T-cell (primary cell): ENCODE data around the gene FBRSL1. TPM values are rescaled to one million over a fixed set of nuclear protein-coding genes. Genes with fewer than 3 reads are reported as not detected.
A peak's percentile ranks its signal among the peaks of the same experiment; 100 is the strongest.

ENCODE experiments used
- ATAC-seq, 4 experiments: fragments of 200-7000 bp in 3 of 4; fragments of 150-1000 bp in 1 of 4; cut with Tn5 transposase; replicated peaks in 1 of 4; 1 replicate in 3 of 4; 2 replicates in 1 of 4; pipeline ENCODE4 v1.10.0; 2021; ENCODE audit warnings: moderate library complexity in 3 of 4, mild to moderate bottlenecking in 2 of 4, moderate number of reproducible peaks in 1 of 4
- CTCF ChIA-PET, 2 donors: fragments of 300-600 bp; sonication (Branson Sonifier 250); formaldehyde crosslinking; loops; one replicate each; lab custom pipeline; 2022; ENCODE audit warnings: antibody characterized with exemption in 2 of 2; lab: Charles Lee
- POLR2A ChIA-PET, 2 donors: fragments of 300-600 bp; sonication (Branson Sonifier 250); formaldehyde crosslinking; loops; one replicate each; lab custom pipeline; 2022; ENCODE audit warnings: antibody characterized with exemption in 2 of 2; lab: Charles Lee
- DNase-seq, 35 experiments: peaks; one replicate each; pipeline versions ENCODE4 v3.0.0 to v3.0.0-alpha.2; 2013 to 2023
- H3K27ac ChIP-seq: one replicate; pipeline ENCODE4 v1.5.1; 2013; ENCODE audit warnings: low read length
- H3K27me3 ChIP-seq, 2 experiments: replicated peaks in 1 of 2; 1 replicate in 1 of 2; 2 replicates in 1 of 2; pipeline versions ENCODE4 v1.6.1 to v1.7.0; 2013; ENCODE audit warnings: low read length in 1 of 2, mixed read lengths in 1 of 2; ENCODE audit not compliant: control insufficient read depth in 2 of 2, insufficient read depth in 2 of 2; ENCODE audit errors: extremely low read depth in 1 of 2
- H3K36me3 ChIP-seq, 2 donors: 1 replicate in 1 of 2; 2 replicates in 1 of 2; pipeline versions ENCODE4 v1.6.1 to v1.7.0; 2013; ENCODE audit warnings: low read length in 1 of 2; ENCODE audit not compliant: control insufficient read depth in 2 of 2, insufficient read depth in 1 of 2; ENCODE audit errors: extremely low read depth in 1 of 2
- H3K4me1 ChIP-seq, 2 experiments: 1 replicate in 1 of 2; 2 replicates in 1 of 2; pipeline versions ENCODE4 v1.6.1 to v1.7.0; 2013; ENCODE audit warnings: low read length in 2 of 2, mixed read lengths in 1 of 2; ENCODE audit not compliant: insufficient read depth in 2 of 2, control insufficient read depth in 1 of 2; ENCODE audit errors: extremely low read depth in 1 of 2
- H3K4me3 ChIP-seq, 2 donors: 1 replicate in 1 of 2; 2 replicates in 1 of 2; pipeline versions ENCODE4 v1.5.1 to v1.7.0; 2013; ENCODE audit warnings: mild to moderate bottlenecking in 2 of 2, low read length in 1 of 2, moderate library complexity in 1 of 2; ENCODE audit not compliant: control insufficient read depth in 1 of 2; ENCODE audit errors: extremely low read depth in 1 of 2
- H3K9me3 ChIP-seq: 2 replicates; pipeline ENCODE4 v1.7.0; 2013
- H3K27ac Mint-ChIP-seq, 2 donors: one replicate each; pipeline ENCODE4 v1.8.0; 2020 to 2021; ENCODE audit warnings: mild to moderate bottlenecking in 2 of 2, mixed read lengths in 2 of 2
- H3K27me3 Mint-ChIP-seq, 2 donors: one replicate each; pipeline ENCODE4 v1.8.0; 2021 to 2022; ENCODE audit warnings: mixed read lengths in 2 of 2
- H3K36me3 Mint-ChIP-seq: one replicate; pipeline ENCODE4 v1.8.0; 2021; ENCODE audit warnings: mixed read lengths
- H3K4me1 Mint-ChIP-seq, 3 donors: one replicate each; pipeline ENCODE4 v1.8.0; 2020 to 2022; ENCODE audit warnings: mixed read lengths in 3 of 3, mild to moderate bottlenecking in 1 of 3
- H3K4me3 Mint-ChIP-seq, 3 donors: one replicate each; pipeline ENCODE4 v1.8.0; 2020 to 2022; ENCODE audit warnings: mild to moderate bottlenecking in 3 of 3, mixed read lengths in 3 of 3, moderate library complexity in 3 of 3
- H3K9me3 Mint-ChIP-seq, 3 donors: one replicate each; pipeline ENCODE4 v1.8.0; 2020 to 2022; ENCODE audit warnings: mixed read lengths in 3 of 3
- WGBS: methylation state at CpG from one replicate; pipeline ENCODE4 v1.1.5; 2013; ENCODE audit warnings: missing lambda C conversion rate; ENCODE audit not compliant: insufficient coverage; 5-methylcytosine and 5-hydroxymethylcytosine counted together
- total RNA-seq, 35 experiments: library from RNA in 6 of 35; stranded (reverse) in 6 of 35; fragments of 120-200 nt in 1 of 35; gene quantifications; one replicate each; pipeline versions ENCODE4 v1.2.1 to v1.2.4 and lab custom pipeline; 2013 to 2026

The FBRSL1 gene
- total RNA-seq, 5 donors from 2014 or later (not counting 1 experiment from before 2014, with no cell fraction given): 82.1 to 114 (median 99.3) TPM

DNA sequence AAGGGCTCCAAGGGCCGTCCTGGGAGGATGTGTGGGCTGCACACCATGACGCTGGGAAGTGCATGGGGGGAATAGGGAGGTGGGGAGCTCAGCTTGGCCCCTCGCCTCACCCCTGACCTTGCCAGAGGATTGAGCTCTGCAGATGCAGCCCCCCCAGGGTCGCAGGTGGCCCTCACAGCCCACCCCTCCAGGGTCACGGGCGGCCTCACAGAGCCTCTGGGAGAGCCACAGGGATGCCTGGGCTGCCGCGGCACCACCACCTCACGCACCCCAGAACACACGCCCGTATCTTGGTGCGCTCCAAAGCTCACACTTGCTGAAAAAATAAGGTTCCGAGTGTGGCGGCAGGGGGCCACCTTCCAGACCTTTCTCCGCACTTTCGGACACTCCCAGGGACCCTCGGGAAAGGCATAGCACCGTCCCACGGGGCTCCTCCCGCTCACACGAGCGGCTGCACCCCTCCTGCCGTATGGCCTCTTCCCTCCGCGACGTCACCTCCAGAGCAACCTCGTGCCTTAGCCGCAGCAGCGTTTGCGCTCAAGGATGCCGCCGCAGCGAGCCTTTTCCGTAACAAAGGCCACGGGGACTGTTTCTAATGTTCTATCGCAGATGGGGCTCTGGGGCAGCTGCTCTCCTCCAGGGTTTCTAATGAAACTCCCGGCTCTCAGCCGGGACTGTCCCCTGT is 9.9 kb upstream of the FBRSL1 start:
- H3K4me1 ChIP-seq: peaks cover 12 to 34% of the 10 kb centered on the region in 2 experiments
- Mint-ChIP-seq H3K27ac (no peak overlapping the region), H3K4me1 (peaks cover 28 to 39% (median 34%) of the 10 kb centered on the region in 3 donors), H3K27me3 (peaks cover 0 to 2% of the 10 kb centered on the region in 2 donors), H3K4me3 (no peak overlapping the region), H3K36me3 (no peaks in the 10 kb centered on the region), H3K9me3 (no peaks in the 10 kb centered on the region)
- ATAC-seq: no peak
- no peaks in the 10 kb centered on the region for H3K36me3 ChIP-seq
- POLR2A ChIA-PET: no interaction called here
- no peak for DNase-seq
- no peak overlapping the region for H3K27ac ChIP-seq
- no peaks in the 10 kb centered on the region for H3K9me3 ChIP-seq
- WGBS: 90% methylated on average over 32 of the region's 38 CpGs
- H3K4me3 ChIP-seq: no peak overlapping the region
- CTCF ChIA-PET: interaction anchor here in 1 of 2 donors (0.6 kb wide), 1 partner anchor 96 kb away, joined by 3 read pairs; no protein-coding TSS in a partner anchor
- H3K27me3 ChIP-seq: peaks cover 0 to 51% of the 10 kb centered on the region in 2 experiments

DNA sequence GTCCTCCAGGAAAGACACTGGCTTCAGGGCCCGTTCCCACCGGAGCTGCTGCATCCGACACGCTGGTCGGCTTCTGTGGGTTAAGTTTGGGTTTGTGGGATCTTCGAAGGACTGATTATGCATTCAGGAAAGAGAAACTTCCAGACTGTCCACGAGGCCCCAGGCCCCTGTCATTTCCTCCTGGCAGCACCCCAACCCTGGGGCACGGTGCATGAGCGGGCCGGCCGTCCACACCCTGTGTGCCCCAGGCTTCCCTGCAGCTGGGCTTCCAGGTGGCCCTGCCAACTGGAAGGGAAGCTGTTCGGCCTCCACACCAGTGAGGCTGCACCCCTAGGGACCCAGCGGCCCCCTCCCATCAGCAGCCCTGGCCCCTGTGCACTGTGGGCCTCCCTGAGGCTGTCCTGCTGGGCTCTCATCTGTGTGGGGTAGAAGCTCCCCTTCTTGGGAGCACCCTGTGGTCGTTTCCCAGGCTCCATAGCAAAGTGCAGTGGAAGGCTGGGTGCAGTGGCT is 9.3 kb upstream of the FBRSL1 start:
- Mint-ChIP-seq H3K4me3 (no peak overlapping the region), H3K36me3 (no peaks in the 10 kb centered on the region), H3K27me3 (peaks cover 0 to 2% of the 10 kb centered on the region in 2 donors), H3K27ac (no peak overlapping the region), H3K4me1 (peaks cover 24 to 38% (median 32%) of the 10 kb centered on the region in 3 donors), H3K9me3 (no peaks in the 10 kb centered on the region)
- DNase-seq (no peak), ATAC-seq (no peak)
- peaks cover 9 to 30% of the 10 kb centered on the region in 2 experiments for H3K4me1 ChIP-seq
- CTCF ChIA-PET: no interaction called here
- 85% methylated on average over 11 of the region's 14 CpGs for WGBS
- H3K4me3 ChIP-seq: no peak overlapping the region
- H3K27me3 ChIP-seq: peaks cover 0 to 48% of the 10 kb centered on the region in 2 experiments
- H3K27ac ChIP-seq: no peak overlapping the region
- POLR2A ChIA-PET: no interaction called here
- H3K36me3 ChIP-seq: no peaks in the 10 kb centered on the region
- H3K9me3 ChIP-seq: no peaks in the 10 kb centered on the region

DNA sequence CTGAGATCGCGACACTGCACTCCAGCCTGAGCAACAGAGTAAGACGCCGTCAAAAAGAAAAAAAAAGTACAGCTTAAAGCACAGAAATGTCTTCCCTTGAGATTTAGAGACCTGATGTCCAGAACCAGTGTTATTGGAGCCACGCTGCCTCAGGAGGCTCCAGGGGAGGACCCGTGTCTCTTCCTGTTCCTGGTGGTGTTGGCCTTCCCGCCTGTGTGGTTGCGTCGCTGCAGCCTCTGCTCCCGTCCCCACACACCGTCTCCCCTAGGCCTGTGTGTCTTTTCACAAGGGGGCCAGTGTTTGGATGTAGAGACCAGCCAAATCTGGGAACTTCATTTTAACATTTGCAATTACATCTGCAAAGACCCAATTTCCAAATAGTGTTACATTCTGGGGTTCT is 8.6 kb upstream of the FBRSL1 start:
- no peak overlapping the region for H3K4me3 Mint-ChIP-seq
- H3K27ac Mint-ChIP-seq: peak overlapping the region in 1 of 2 donors; percentile 17
- no peaks in the 10 kb centered on the region for H3K9me3 Mint-ChIP-seq

DNA sequence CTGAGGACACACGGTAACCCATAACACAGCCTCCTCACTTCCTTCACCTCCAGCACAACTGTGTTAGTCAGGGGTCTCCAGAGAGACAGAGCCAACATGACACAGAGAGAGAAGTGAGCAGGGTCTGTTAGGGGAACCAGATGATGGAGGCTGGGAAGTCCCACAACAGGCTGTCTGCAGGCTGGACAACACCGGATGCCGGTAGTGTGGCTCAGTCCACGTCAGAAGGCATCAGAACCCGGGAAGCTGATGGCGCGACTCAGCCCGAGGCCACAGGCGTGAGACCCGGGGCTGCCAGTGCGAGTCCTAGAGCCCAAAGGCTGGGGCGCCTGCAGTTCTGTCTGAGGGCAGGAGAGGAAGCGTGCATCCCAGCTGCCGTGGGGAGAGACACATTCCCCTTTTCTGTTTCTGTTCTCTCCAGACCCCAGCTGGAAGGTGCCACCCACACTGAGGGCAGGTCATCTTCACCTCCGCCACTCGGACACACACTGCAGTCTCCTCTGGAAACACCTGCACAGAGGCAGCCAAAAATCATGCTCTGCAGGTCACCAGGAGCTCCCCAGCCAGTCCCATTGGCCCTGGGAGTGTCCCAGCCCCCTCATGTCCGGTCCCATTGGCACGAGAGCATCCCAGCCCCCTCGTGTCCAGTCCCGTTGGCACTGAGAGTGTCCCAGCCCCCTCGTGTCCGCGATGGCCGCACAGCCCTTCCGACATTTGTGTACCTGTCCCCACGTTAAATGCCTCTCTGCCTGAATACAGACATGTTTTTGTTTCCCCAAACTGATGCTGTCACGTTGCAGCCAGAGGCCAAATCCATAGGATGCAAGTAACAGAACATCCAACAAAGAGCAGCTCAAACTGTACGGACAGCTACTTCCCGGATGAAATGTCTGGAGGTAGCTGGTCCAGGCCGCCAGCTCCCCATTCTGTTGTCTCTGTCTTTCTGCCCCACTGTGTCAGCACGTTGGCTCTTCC is 7.9 kb upstream of the FBRSL1 start:
- ATAC-seq: no peak
- H3K4me3 Mint-ChIP-seq: no peak overlapping the region

More for the DNA sequence above, 8.6 kb upstream of the FBRSL1 start:
- Histone ChIP-seq H3K27me3 (peaks cover 0 to 42% of the 10 kb centered on the region in 2 experiments), H3K9me3 (no peaks in the 10 kb centered on the region), H3K4me3 (no peak overlapping the region), H3K27ac (no peak overlapping the region), H3K4me1 (peaks cover 4 to 27% of the 10 kb centered on the region in 2 experiments), H3K36me3 (no peaks in the 10 kb centered on the region)
- WGBS: 92% methylated on average over 5 of the region's 11 CpGs
- ATAC-seq (no peak), DNase-seq (no peak)
- Mint-ChIP-seq H3K27me3 (peaks cover 0 to 2% of the 10 kb centered on the region in 2 donors), H3K36me3 (no peaks in the 10 kb centered on the region), H3K4me1 (peaks cover 23 to 38% (median 32%) of the 10 kb centered on the region in 3 donors)
- POLR2A ChIA-PET: no interaction called here
- CTCF ChIA-PET: no interaction called here

DNA sequence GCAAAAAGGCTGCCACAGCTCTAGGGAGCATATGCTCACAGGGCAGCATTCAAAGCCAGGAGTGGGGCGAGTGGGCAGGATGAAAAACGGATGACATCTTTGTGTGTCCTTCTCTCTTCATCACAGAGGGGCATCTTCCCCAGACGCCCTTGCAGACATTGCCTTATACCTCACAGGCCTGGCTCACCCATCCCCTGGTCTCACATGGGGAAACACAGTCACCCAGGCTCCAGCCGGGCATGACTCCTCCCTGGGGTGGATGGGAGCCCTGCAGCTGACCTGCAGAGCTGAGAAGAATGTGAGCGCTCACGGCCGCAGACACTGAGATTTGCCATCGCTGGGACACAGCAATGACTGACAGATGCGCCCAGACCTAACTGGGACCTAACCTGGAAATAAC is 7.2 kb upstream of the FBRSL1 start:
- Mint-ChIP-seq H3K27ac (no peak overlapping the region), H3K4me3 (no peak overlapping the region), H3K9me3 (no peaks in the 10 kb centered on the region), H3K36me3 (no peaks in the 10 kb centered on the region), H3K27me3 (peaks cover 0 to 2% of the 10 kb centered on the region in 2 donors), H3K4me1 (peaks cover 25 to 40% (median 32%) of the 10 kb centered on the region in 3 donors)
- ATAC-seq (no peak), DNase-seq (no peak)
- H3K4me3 ChIP-seq: no peak overlapping the region
- peaks cover 0 to 27% of the 10 kb centered on the region in 2 experiments for H3K4me1 ChIP-seq
- H3K27ac ChIP-seq: no peak overlapping the region
- WGBS: 94% methylated on average over 8 of the region's 9 CpGs
- CTCF ChIA-PET: no interaction called here
- H3K9me3 ChIP-seq: no peaks in the 10 kb centered on the region
- H3K27me3 ChIP-seq: peaks cover 0 to 28% of the 10 kb centered on the region in 2 experiments
- H3K36me3 ChIP-seq: no peaks in the 10 kb centered on the region
- POLR2A ChIA-PET: no interaction called here

More for the DNA sequence above, 7.9 kb upstream of the FBRSL1 start:
- DNase-seq: peak in 3 of 35 experiments; percentile 32 to 52 (median 39)
- no peaks in the 10 kb centered on the region for H3K9me3 Mint-ChIP-seq
- H3K4me3 ChIP-seq: no peak overlapping the region
- peaks cover 0 to 2% of the 10 kb centered on the region in 2 donors for H3K27me3 Mint-ChIP-seq
- 88% methylated on average over 28 of the region's 31 CpGs for WGBS
- no peaks in the 10 kb centered on the region for H3K9me3 ChIP-seq
- H3K4me1 ChIP-seq: peaks cover 0 to 27% of the 10 kb centered on the region in 2 experiments
- no peaks in the 10 kb centered on the region for H3K36me3 Mint-ChIP-seq
- H3K36me3 ChIP-seq: no peaks in the 10 kb centered on the region
- H3K27ac ChIP-seq: no peak overlapping the region
- ChIA-PET POLR2A (no interaction called here), CTCF (no interaction called here)
- peaks cover 20 to 37% (median 31%) of the 10 kb centered on the region in 3 donors for H3K4me1 Mint-ChIP-seq
- H3K27ac Mint-ChIP-seq: no peak overlapping the region
- H3K27me3 ChIP-seq: peaks cover 0 to 35% of the 10 kb centered on the region in 2 experiments

DNA sequence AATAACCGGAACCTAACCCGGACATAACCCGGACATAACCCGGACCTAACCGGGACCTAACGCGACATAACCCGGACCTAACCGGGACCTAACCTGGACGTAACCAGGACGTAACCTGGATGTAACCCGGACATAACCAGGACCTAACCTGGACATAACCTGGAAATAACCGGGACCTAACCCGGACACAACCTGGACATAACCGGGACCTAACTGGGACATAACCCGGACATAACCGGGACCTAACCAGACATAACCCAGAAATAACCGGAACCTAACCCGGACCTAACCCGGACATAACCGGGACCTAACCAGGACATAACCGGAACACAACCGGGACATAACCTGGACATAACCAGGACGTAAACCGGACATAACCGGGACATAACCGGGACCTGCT is 6.7 kb upstream of the FBRSL1 start:
- no peak for DNase-seq
- ATAC-seq: no peak
- Histone ChIP-seq H3K4me1 (peaks cover 2 to 32% of the 10 kb centered on the region in 2 experiments), H3K4me3 (no peak overlapping the region), H3K36me3 (no peaks in the 10 kb centered on the region), H3K27ac (no peak overlapping the region), H3K9me3 (no peaks in the 10 kb centered on the region), H3K27me3 (peaks cover 0 to 24% of the 10 kb centered on the region in 2 experiments)
- no peaks in the 10 kb centered on the region for H3K9me3 Mint-ChIP-seq
- H3K4me3 Mint-ChIP-seq: no peak overlapping the region
- ChIA-PET CTCF (no interaction called here), POLR2A (no interaction called here)
- H3K27me3 Mint-ChIP-seq: peaks cover 0 to 2% of the 10 kb centered on the region in 2 donors
- H3K27ac Mint-ChIP-seq: no peak overlapping the region
- peaks cover 29 to 44% (median 36%) of the 10 kb centered on the region in 3 donors for H3K4me1 Mint-ChIP-seq
- 94% methylated on average over 21 of the region's 27 CpGs for WGBS
- H3K36me3 Mint-ChIP-seq: no peaks in the 10 kb centered on the region
